T-helper 17 cell (primary cell): Measurements from ENCODE around the gene USP17L26. TPM values are rescaled to one million over a fixed set of nuclear protein-coding genes. Genes with fewer than 3 reads are reported as not detected.

Experiments
- total RNA-seq, 4 donors: library from RNA in 2 of 4; stranded (reverse) in 2 of 4; gene quantifications; one replicate each; pipeline ENCODE4 v1.2.3 and lab custom pipeline; 2022 to 2026

The USP17L26 gene
- total RNA-seq, 2 donors from 2014 or later: not detected

Other genes with a start within 250 kb of the USP17L26 start
- gene FAM90A26, start 164.2 kb upstream of the USP17L26 start, total RNA-seq: not detected
- not detected for gene USP17L10, start 124.0 kb upstream of the USP17L26 start, total RNA-seq
- gene USP17L11, start 119.3 kb upstream of the USP17L26 start, total RNA-seq: not detected
- not detected for gene USP17L12, start 114.5 kb upstream of the USP17L26 start, total RNA-seq
- gene USP17L13, start 109.8 kb upstream of the USP17L26 start, total RNA-seq: not detected
- not detected for gene USP17L15, start 100.3 kb upstream of the USP17L26 start, total RNA-seq
- not detected for gene USP17L17, start 90.8 kb upstream of the USP17L26 start, total RNA-seq
- gene USP17L18, start 86.0 kb upstream of the USP17L26 start, total RNA-seq: not detected
- not detected for gene USP17L19, start 81.3 kb upstream of the USP17L26 start, total RNA-seq
- not detected for gene USP17L20, start 76.5 kb upstream of the USP17L26 start, total RNA-seq
- gene USP17L21, start 71.8 kb upstream of the USP17L26 start, total RNA-seq: not detected
- gene USP17L22, start 67.0 kb upstream of the USP17L26 start, total RNA-seq: under 1 TPM in 1 of 2 donors, not detected in 1; 0.26 TPM
- not detected for gene USP17L24, start 9.5 kb upstream of the USP17L26 start, total RNA-seq
- gene USP17L25, start 4.7 kb upstream of the USP17L26 start, total RNA-seq: not detected
- gene USP17L5, start 4.7 kb downstream of the USP17L26 start, total RNA-seq: not detected
- gene USP17L27, start 9.5 kb downstream of the USP17L26 start, total RNA-seq: not detected
- not detected for gene USP17L28, start 14.2 kb downstream of the USP17L26 start, total RNA-seq
- gene USP17L29, start 19.0 kb downstream of the USP17L26 start, total RNA-seq: not detected
- not detected for gene USP17L30, start 28.5 kb downstream of the USP17L26 start, total RNA-seq
- gene DEFB131A, start 109.8 kb downstream of the USP17L26 start, total RNA-seq: not detected